WTC11 (cell line): ENCODE results near the gene RNASE12.

ENCODE experiments used
- CTCF ChIP-seq: fragments of 200-600 bp; IDR thresholded peaks from 2 replicates; pipeline ENCODE4 v1.8.0; 2022; ENCODE audit warnings: antibody characterized with exemption
- E2F4 ChIP-seq: sonication (generic); formaldehyde crosslinking; IDR thresholded peaks from 2 replicates; pipeline ENCODE4 v1.8.1; 2022; ENCODE audit warnings: low read depth, mild to moderate bottlenecking, moderate library complexity, missing genetic modification reagents, borderline replicate concordance
- ESRRA ChIP-seq: sonication (generic); formaldehyde crosslinking; IDR thresholded peaks from 2 replicates; pipeline ENCODE4 v1.8.1; 2022; ENCODE audit warnings: mild to moderate bottlenecking, missing genetic modification reagents, borderline replicate concordance
- HMGXB4 ChIP-seq: sonication (generic); formaldehyde crosslinking; IDR thresholded peaks from 2 replicates; pipeline ENCODE4 v1.8.1; 2023; ENCODE audit warnings: mild to moderate bottlenecking, moderate library complexity, missing genetic modification reagents
- MYBL2 ChIP-seq: sonication (generic); formaldehyde crosslinking; IDR thresholded peaks from 2 replicates; pipeline ENCODE4 v1.8.1; 2023; ENCODE audit warnings: mild to moderate bottlenecking, moderate library complexity, missing genetic modification reagents
- NR1H2 ChIP-seq: sonication (generic); formaldehyde crosslinking; IDR thresholded peaks from 2 replicates; pipeline ENCODE4 v1.9.0; 2021; ENCODE audit warnings: mild to moderate bottlenecking, moderate library complexity, missing genetic modification reagents
- ZNF263 ChIP-seq: sonication (generic); formaldehyde crosslinking; IDR thresholded peaks from 2 replicates; pipeline ENCODE4 v1.8.1; 2022; ENCODE audit warnings: low read depth, mild to moderate bottlenecking, moderate library complexity, missing genetic modification reagents
- ZNF317 ChIP-seq: sonication (generic); formaldehyde crosslinking; IDR thresholded peaks from 2 replicates; pipeline ENCODE4 v1.8.1; 2023; ENCODE audit warnings: low read depth, mild to moderate bottlenecking, moderate library complexity, missing genetic modification reagents, borderline replicate concordance
- ZNF416 ChIP-seq: fragments of 250-450 bp; sonication (Bioruptor Pico); IDR thresholded peaks from 2 replicates; pipeline ENCODE4 v1.9.0; 2021; ENCODE audit warnings: mild to moderate bottlenecking, inconsistent platforms
- TF ChIP-seq, protein P1 (sequence below): sonication (generic); formaldehyde crosslinking; IDR thresholded peaks from 2 replicates; pipeline ENCODE4 v1.8.1; 2022; ENCODE audit warnings: mild to moderate bottlenecking, missing genetic modification reagents, moderate library complexity, borderline replicate concordance
- TF ChIP-seq, protein P2 (sequence below): sonication (generic); formaldehyde crosslinking; IDR thresholded peaks from 2 replicates; pipeline ENCODE4 v1.8.1; 2023; ENCODE audit warnings: mild to moderate bottlenecking, missing genetic modification reagents, moderate library complexity
- TF ChIP-seq, protein P3 (sequence below): sonication (generic); formaldehyde crosslinking; IDR thresholded peaks from 2 replicates; pipeline ENCODE4 v1.8.1; 2022; ENCODE audit warnings: low read depth, missing genetic modification reagents, borderline replicate concordance

DNA sequence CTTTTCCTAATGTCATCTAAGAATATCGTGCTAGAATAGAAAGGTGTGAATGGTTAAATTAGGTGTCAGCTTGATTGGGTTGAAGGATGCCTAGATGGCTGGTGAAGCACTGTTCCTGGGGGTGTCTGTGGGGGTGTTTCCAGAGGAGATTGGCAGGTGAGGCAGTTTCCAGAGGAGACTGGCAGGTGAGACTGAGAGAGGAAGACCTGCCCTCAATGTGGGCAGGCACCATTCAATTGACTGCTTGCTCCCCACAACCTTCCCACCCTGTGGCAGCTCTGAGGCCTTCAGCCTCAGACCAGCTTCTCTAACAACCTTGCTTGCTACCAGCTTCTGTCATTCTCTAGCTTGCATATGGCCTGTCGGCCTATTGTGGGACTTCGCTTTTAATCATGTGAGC is 39.6 kb downstream of the RNASE12 start:
- TF ChIP-seq, protein P1, sequence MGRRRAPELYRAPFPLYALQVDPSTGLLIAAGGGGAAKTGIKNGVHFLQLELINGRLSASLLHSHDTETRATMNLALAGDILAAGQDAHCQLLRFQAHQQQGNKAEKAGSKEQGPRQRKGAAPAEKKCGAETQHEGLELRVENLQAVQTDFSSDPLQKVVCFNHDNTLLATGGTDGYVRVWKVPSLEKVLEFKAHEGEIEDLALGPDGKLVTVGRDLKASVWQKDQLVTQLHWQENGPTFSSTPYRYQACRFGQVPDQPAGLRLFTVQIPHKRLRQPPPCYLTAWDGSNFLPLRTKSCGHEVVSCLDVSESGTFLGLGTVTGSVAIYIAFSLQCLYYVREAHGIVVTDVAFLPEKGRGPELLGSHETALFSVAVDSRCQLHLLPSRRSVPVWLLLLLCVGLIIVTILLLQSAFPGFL (CRISPR knock-in tag) = no peak
- no peak for TF ChIP-seq CTCF
- TF ChIP-seq ESRRA = no peak
- TF ChIP-seq NR1H2 (CRISPR knock-in tag) = no peak
- TF ChIP-seq ZNF317 = no peak
- TF ChIP-seq ZNF416 (CRISPR knock-in tag) = no peak
- no peak for TF ChIP-seq MYBL2 (CRISPR knock-in tag)
- TF ChIP-seq, protein P2, sequence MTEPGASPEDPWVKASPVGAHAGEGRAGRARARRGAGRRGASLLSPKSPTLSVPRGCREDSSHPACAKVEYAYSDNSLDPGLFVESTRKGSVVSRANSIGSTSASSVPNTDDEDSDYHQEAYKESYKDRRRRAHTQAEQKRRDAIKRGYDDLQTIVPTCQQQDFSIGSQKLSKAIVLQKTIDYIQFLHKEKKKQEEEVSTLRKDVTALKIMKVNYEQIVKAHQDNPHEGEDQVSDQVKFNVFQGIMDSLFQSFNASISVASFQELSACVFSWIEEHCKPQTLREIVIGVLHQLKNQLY (CRISPR knock-in tag) = no peak
- TF ChIP-seq ZNF263 (CRISPR knock-in tag) = no peak
- TF ChIP-seq E2F4 (CRISPR knock-in tag) = no peak
- no peak for TF ChIP-seq HMGXB4 (CRISPR knock-in tag)
- TF ChIP-seq, protein P3, sequence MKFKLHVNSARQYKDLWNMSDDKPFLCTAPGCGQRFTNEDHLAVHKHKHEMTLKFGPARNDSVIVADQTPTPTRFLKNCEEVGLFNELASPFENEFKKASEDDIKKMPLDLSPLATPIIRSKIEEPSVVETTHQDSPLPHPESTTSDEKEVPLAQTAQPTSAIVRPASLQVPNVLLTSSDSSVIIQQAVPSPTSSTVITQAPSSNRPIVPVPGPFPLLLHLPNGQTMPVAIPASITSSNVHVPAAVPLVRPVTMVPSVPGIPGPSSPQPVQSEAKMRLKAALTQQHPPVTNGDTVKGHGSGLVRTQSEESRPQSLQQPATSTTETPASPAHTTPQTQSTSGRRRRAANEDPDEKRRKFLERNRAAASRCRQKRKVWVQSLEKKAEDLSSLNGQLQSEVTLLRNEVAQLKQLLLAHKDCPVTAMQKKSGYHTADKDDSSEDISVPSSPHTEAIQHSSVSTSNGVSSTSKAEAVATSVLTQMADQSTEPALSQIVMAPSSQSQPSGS (CRISPR knock-in tag) = no peak
